Measurements from ENCODE around the gene MORN1.

DNA sequence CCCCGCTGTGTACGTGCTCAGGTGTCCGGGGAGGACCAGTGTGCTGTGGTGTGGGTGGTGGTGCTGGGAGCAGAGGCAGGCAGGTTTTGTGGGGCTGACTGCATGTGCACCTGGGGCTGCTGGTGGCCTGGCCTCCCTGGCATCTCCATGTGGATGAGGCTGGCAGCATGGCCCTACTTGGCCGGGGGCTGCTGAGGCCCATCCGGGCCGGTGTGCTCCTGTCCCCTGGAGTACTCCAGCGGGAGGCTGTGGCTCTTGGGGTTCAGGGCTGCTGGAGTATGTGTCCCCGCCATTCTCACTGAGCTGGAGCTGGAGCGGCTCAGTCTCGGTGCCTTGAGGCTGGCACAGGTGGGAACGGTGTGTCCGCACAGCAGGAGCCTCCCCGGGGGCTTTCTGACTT lies 41.8 kb upstream of the MORN1 start:
- TF ChIP-seq, protein P1, sequence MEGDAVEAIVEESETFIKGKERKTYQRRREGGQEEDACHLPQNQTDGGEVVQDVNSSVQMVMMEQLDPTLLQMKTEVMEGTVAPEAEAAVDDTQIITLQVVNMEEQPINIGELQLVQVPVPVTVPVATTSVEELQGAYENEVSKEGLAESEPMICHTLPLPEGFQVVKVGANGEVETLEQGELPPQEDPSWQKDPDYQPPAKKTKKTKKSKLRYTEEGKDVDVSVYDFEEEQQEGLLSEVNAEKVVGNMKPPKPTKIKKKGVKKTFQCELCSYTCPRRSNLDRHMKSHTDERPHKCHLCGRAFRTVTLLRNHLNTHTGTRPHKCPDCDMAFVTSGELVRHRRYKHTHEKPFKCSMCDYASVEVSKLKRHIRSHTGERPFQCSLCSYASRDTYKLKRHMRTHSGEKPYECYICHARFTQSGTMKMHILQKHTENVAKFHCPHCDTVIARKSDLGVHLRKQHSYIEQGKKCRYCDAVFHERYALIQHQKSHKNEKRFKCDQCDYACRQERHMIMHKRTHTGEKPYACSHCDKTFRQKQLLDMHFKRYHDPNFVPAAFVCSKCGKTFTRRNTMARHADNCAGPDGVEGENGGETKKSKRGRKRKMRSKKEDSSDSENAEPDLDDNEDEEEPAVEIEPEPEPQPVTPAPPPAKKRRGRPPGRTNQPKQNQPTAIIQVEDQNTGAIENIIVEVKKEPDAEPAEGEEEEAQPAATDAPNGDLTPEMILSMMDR (IDR thresholded peaks at IDR 0.05 in 8 of 11, conservative IDR thresholded peaks at IDR 0.05 in 3 of 11), result no peak
- TF ChIP-seq POLR2AphosphoS5 (IDR thresholded peaks at IDR 0.05) (no peak), POLR2A (IDR thresholded peaks at IDR 0.05) (no peak)
